Vagina (tissue), 2 donors: ENCODE data around the gene SPHKAP.

Experiments
- CTCF ChIP-seq, 3 experiments: fragments of 450-650 bp in 2 of 3; fragments of 200-600 bp in 1 of 3; sonication (generic) in 1 of 3; IDR thresholded peaks; one replicate each; pipeline ENCODE4 v1.5.1; 2017 to 2019; ENCODE audit warnings: antibody characterized with exemption in 3 of 3, mild to moderate bottlenecking in 2 of 3, moderate library complexity in 2 of 3
- POLR2A ChIP-seq, 2 donors: fragments of 450-650 bp; IDR thresholded peaks; one replicate each; pipeline ENCODE4 v1.6.1; 2017; ENCODE audit warnings: antibody characterized with exemption in 2 of 2, mild to moderate bottlenecking in 2 of 2, moderate library complexity in 2 of 2
- POLR2AphosphoS5 ChIP-seq, 2 donors: sonication (generic); formaldehyde crosslinking; IDR thresholded peaks; one replicate each; pipeline ENCODE4 v1.9.0; 2017; ENCODE audit warnings: antibody characterized with exemption in 2 of 2, mild to moderate bottlenecking in 2 of 2, low read depth in 1 of 2; ENCODE audit not compliant: insufficient read depth in 1 of 2

DNA sequence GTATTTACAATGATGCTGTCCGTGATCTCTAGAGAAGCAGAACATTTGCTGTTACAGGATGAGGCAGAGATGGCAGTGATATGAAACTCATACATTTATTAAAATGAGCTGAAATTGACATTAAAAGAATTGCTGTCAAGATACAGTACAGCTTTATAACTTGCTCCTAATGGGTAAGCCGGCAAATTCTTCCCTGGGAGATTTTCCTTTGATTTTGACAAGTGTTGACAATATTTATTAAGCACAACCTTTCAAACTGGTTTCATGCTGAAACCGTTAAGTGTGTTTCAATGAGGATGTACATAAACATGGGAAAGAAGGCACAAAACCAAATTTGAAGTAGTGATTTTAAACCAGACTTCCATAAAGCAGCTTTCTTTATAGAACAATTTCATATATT is 45.5 kb downstream of the SPHKAP start:
- no peak for TF ChIP-seq CTCF (IDR thresholded peaks at IDR 0.05)
- TF ChIP-seq POLR2AphosphoS5 (IDR thresholded peaks at IDR 0.05; ENCODE audit: insufficient read depth in 1 of 2, low read depth in 1 of 2), result no peak
- TF ChIP-seq POLR2A (IDR thresholded peaks at IDR 0.05), result no peak
